Spleen (tissue), 11 donors: ENCODE measurements around the gene ESYT2. TPM values are rescaled to one million over a fixed set of nuclear protein-coding genes. Genes with fewer than 3 reads are reported as not detected.
A peak's percentile ranks its signal among the peaks of the same experiment; 100 is the strongest.

Experiments
- DNase-seq: peaks from one replicate; pipeline ENCODE4 v3.0.0-alpha.2; 2020
- H3K27ac ChIP-seq, 8 donors: fragments of 200-600 bp; sonication (generic) in 7 of 8; 1 replicate in 4 of 8; 2 replicates in 4 of 8; pipeline versions ENCODE4 v1.5.0 to v1.8.0; 2016 to 2021; ENCODE audit warnings: inconsistent platforms in 4 of 8, mild to moderate bottlenecking in 4 of 8, moderate library complexity in 1 of 8
- H3K27me3 ChIP-seq, 7 donors: fragments of 200-600 bp; sonication (generic) in 6 of 7; replicated peaks in 1 of 7; 1 replicate in 4 of 7; 2 replicates in 3 of 7; pipeline versions ENCODE4 v1.5.0 to v1.8.0; 2016 to 2021; ENCODE audit warnings: inconsistent platforms in 3 of 7, mild to moderate bottlenecking in 1 of 7
- H3K36me3 ChIP-seq, 6 donors: fragments of 200-600 bp; sonication (generic) in 5 of 6; 1 replicate in 4 of 6; 2 replicates in 2 of 6; pipeline versions ENCODE4 v1.5.0 to v1.8.0; 2016 to 2021; ENCODE audit warnings: inconsistent platforms in 2 of 6
- H3K4me1 ChIP-seq, 6 donors: fragments of 200-600 bp; sonication (generic) in 5 of 6; 1 replicate in 3 of 6; 2 replicates in 3 of 6; pipeline versions ENCODE4 v1.5.0 to v1.8.0; 2016 to 2021; ENCODE audit warnings: inconsistent platforms in 3 of 6
- H3K4me3 ChIP-seq, 8 donors: fragments of 200-600 bp; sonication (generic) in 7 of 8; 1 replicate in 4 of 8; 2 replicates in 4 of 8; pipeline versions ENCODE4 v1.5.0 to v1.8.0; 2016 to 2021; ENCODE audit warnings: inconsistent platforms in 4 of 8, mild to moderate bottlenecking in 4 of 8, moderate library complexity in 2 of 8
- H3K9me3 ChIP-seq, 8 donors: fragments of 200-600 bp; sonication (generic) in 7 of 8; 1 replicate in 4 of 8; 2 replicates in 4 of 8; pipeline versions ENCODE4 v1.5.0 to v1.8.0; 2016 to 2021; ENCODE audit warnings: inconsistent platforms in 4 of 8
- CTCF ChIP-seq, 11 experiments: fragments of 200-600 bp in 7 of 11; fragments of 450-650 bp in 4 of 11; sonication (generic) in 4 of 11; IDR thresholded peaks in 8 of 11; conservative IDR thresholded peaks in 3 of 11; 1 replicate in 7 of 11; 2 replicates in 4 of 11; pipeline versions ENCODE4 v1.4.0 to v1.8.0; 2016 to 2021; ENCODE audit warnings: antibody characterized with exemption in 11 of 11, inconsistent platforms in 4 of 11, mild to moderate bottlenecking in 1 of 11
- POLR2A ChIP-seq, 3 donors: fragments of 450-650 bp; IDR thresholded peaks; one replicate each; pipeline ENCODE4 v1.5.1; 2017; ENCODE audit warnings: antibody characterized with exemption in 3 of 3, mild to moderate bottlenecking in 1 of 3
- POLR2AphosphoS5 ChIP-seq, 3 donors: sonication (generic); formaldehyde crosslinking; IDR thresholded peaks; one replicate each; pipeline ENCODE4 v1.5.1; 2017; ENCODE audit warnings: antibody characterized with exemption in 3 of 3
- WGBS, 5 donors: extraction: QIAGEN DNeasy Blood & Tissue Kit in 3 of 5; methylation state at CpG; one replicate each; pipeline versions ENCODE4 v1.1.5 to v1.1.7; 2013 to 2018; 5-methylcytosine and 5-hydroxymethylcytosine counted together
- intact Hi-C: fragments of 100-400 bp; cut with DNase I; formaldehyde crosslinking; loops from one replicate; pipeline ENCODE4 v1.15.0; 2023; ENCODE audit warnings: low total_unique reads
- polyA plus RNA-seq, 3 donors: library from polyadenylated mRNA; stranded (reverse); fragments of 200-250 nt; gene quantifications; one replicate each; pipeline ENCODE4 v1.2.1, GENCODE V29; 2013
- total RNA-seq, 7 donors: library from RNA; depleted of rRNA in 3 of 7; stranded (reverse); fragments of >200 nt in 3 of 7; fragmentation: NEBNext Ultra II Directional in 4 of 7; extraction: Animal tissue kit (Norgen Biotek cat#: 25700) in 4 of 7; gene quantifications; one replicate each; pipeline versions ENCODE4 v1.1.0 to v1.2.1, GENCODE V29; 2016 to 2021
- donor health status: healthy with polysubstance abuse.
- donor health status: DM: no; HTN: no; CAD: no; lungs with moderate emphysema.
- donor health status: DM: no; HTN: no; CAD: no.
- donor health status: Bipolar disorder and iron deficiency.
- donor health status: healthy.
- donor health status: DM: no; HTN: no; CAD: no.
- donor health status: DM: yes; HTN: yes; CAD: no.

ESYT2 gene
- total and polyA plus RNA-seq, 10 donors: 6.6 to 61.0 (median 45.9) TPM

- no peak for TF ChIP-seq POLR2AphosphoS5 (IDR thresholded peaks at IDR 0.05)
- no peak for TF ChIP-seq POLR2A (IDR thresholded peaks at IDR 0.05)
- no peak for TF ChIP-seq CTCF (IDR thresholded peaks at IDR 0.05 in 8 of 11, conservative IDR thresholded peaks at IDR 0.05 in 3 of 11)
- 79 to 97% (median 89%) methylated on average over 5 of the region's 5 CpGs for WGBS, 5 donors
- H3K27me3 ChIP-seq: no peaks in the 10 kb centered on the region
- intact Hi-C loops: no loop called here
- H3K36me3 ChIP-seq: peaks cover 0 to 22% (median 3%) of the 10 kb centered on the region in 6 donors
- no peak overlapping the region for H3K4me3 ChIP-seq
- peaks cover 0 to 3% (median 0%) of the 10 kb centered on the region in 8 donors for H3K9me3 ChIP-seq
- no peak for DNase-seq
- H3K27ac ChIP-seq: peak overlapping the region in 2 of 8 donors; percentile 65 to 82
- H3K4me1 ChIP-seq: peaks cover 2 to 72% (median 29%) of the 10 kb centered on the region in 6 donors
Observed at GRCh38 chr7:158810846-158811245, 18.5 kb downstream of the ESYT2 start.

GRCh38 chr7:158809596-158809995, 19.7 kb downstream of the ESYT2 start:
- Histone ChIP-seq H3K36me3 (peaks cover 0 to 33% (median 3%) of the 10 kb centered on the region in 6 donors), H3K9me3 (peaks cover 0 to 5% (median 0%) of the 10 kb centered on the region in 8 donors), H3K4me3 (no peak overlapping the region), H3K27ac (peak overlapping the region in 3 of 8 donors; percentile 13 to 82 (median 31)), H3K4me1 (peaks cover 0 to 64% (median 23%) of the 10 kb centered on the region in 6 donors), H3K27me3 (no peaks in the 10 kb centered on the region)
- intact Hi-C loops: no loop called here
- TF ChIP-seq CTCF (IDR thresholded peaks at IDR 0.05 in 8 of 11, conservative IDR thresholded peaks at IDR 0.05 in 3 of 11) (no peak), POLR2AphosphoS5 (IDR thresholded peaks at IDR 0.05) (no peak), POLR2A (IDR thresholded peaks at IDR 0.05) (no peak)
- WGBS, 5 donors: 76 to 85% (median 84%) methylated on average over 1 of the region's 1 CpG
- DNase-seq: no peak

- no peak overlapping the region for H3K4me3 ChIP-seq
- peaks cover 0 to 8% (median 0%) of the 10 kb centered on the region in 8 donors for H3K9me3 ChIP-seq
- TF ChIP-seq CTCF (IDR thresholded peaks at IDR 0.05 in 8 of 11, conservative IDR thresholded peaks at IDR 0.05 in 3 of 11): no peak
- no peak for TF ChIP-seq POLR2A (IDR thresholded peaks at IDR 0.05)
- TF ChIP-seq POLR2AphosphoS5 (IDR thresholded peaks at IDR 0.05): no peak
- intact Hi-C loops: no loop called here
- H3K27ac ChIP-seq: no peak overlapping the region
- peaks cover 0 to 37% (median 3%) of the 10 kb centered on the region in 6 donors for H3K36me3 ChIP-seq
- H3K4me1 ChIP-seq: peaks cover 0 to 56% (median 20%) of the 10 kb centered on the region in 6 donors
- WGBS, 5 donors: 93 to 99% (median 97%) methylated on average over 18 of the region's 18 CpGs
- H3K27me3 ChIP-seq: no peaks in the 10 kb centered on the region
- DNase-seq: peak; percentile 64
Observed at GRCh38 chr7:158808126-158808525, 21.2 kb downstream of the ESYT2 start.

GRCh38 chr7:158805937-158806336, 23.4 kb downstream of the ESYT2 start:
- DNase-seq: no peak
- Histone ChIP-seq H3K36me3 (peaks cover 0 to 37% (median 3%) of the 10 kb centered on the region in 6 donors), H3K4me3 (no peak overlapping the region), H3K4me1 (peaks cover 0 to 46% (median 12%) of the 10 kb centered on the region in 6 donors), H3K27ac (no peak overlapping the region), H3K27me3 (no peaks in the 10 kb centered on the region), H3K9me3 (peaks cover 0 to 8% (median 0%) of the 10 kb centered on the region in 8 donors)
- WGBS, 5 donors: 76 to 92% (median 80%) methylated on average over 21 of the region's 21 CpGs
- intact Hi-C loops: no loop called here
- no peak for TF ChIP-seq POLR2A (IDR thresholded peaks at IDR 0.05)
- TF ChIP-seq CTCF (IDR thresholded peaks at IDR 0.05 in 8 of 11, conservative IDR thresholded peaks at IDR 0.05 in 3 of 11): no peak
- TF ChIP-seq POLR2AphosphoS5 (IDR thresholded peaks at IDR 0.05): no peak
